ENCODE data around the gene SERINC2.

GRCh38 chr1:31389616-31390015, 23.4 kb upstream of the SERINC2 start:
- TF ChIP-seq E2F8 (IDR thresholded peaks at IDR 0.05; ENCODE audit: low read depth, partially characterized antibody), result no peak
- no peak for TF ChIP-seq POLR2A (conservative IDR thresholded peaks at IDR 0.05)
- TF ChIP-seq CXXC5 (CRISPR knock-in tag; IDR thresholded peaks at IDR 0.05), result no peak
- TF ChIP-seq CTCF (IDR thresholded peaks at IDR 0.05 in 2 of 3, conservative IDR thresholded peaks at IDR 0.05 in 1 of 3; ENCODE audit: insufficient read depth in 2 of 3, low read depth in 1 of 3, low read length in 3 of 3), result no peak
- TF ChIP-seq HDAC6 (IDR thresholded peaks at IDR 0.05; ENCODE audit: low read depth, low read length), result no peak
- no peak for TF ChIP-seq ZBTB11 (CRISPR knock-in tag; IDR thresholded peaks at IDR 0.05)
- no peak for TF ChIP-seq ZNF511 (CRISPR knock-in tag; IDR thresholded peaks at IDR 0.05)
- no peak for TF ChIP-seq JUND (IDR thresholded peaks at IDR 0.05; ENCODE audit: borderline replicate concordance, low read depth, low read length)
- no peak for TF ChIP-seq JUND (tag; IDR thresholded peaks at IDR 0.05; ENCODE audit: borderline replicate concordance, low read depth, low read length)

All from K562 (cell line).